ENCODE results near the gene PRDM1.

DNA sequence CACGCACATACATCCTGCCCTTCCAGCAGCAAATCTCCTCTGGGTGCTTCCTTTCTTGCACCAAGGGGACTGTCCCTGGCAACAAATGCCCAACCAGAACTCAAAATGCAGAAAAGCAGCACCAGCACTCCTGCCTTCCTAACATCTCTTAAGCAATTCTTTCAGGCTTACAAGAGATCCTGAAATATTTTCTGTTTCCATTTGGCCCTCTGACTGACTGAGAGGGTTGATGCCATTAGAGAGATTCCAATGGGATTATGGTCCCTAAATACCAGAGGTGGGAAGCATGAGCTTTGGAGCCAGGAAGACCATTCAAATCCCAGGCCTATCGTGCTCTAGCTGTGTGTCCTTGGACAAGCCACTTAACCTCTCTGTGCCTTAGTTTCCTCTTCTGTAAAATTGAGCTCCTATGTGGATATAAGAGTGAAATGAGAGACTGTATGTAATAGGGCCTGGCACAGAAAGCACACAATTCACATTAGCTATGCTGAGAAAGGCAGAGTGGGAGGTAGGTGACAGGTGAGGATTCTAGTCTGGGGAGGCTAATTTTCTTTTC lies 56.8 kb downstream of the PRDM1 start:
- TF ChIP-seq POLR2AphosphoS5 (IDR thresholded peaks at IDR 0.05), result no peak
- TF ChIP-seq, protein P1, sequence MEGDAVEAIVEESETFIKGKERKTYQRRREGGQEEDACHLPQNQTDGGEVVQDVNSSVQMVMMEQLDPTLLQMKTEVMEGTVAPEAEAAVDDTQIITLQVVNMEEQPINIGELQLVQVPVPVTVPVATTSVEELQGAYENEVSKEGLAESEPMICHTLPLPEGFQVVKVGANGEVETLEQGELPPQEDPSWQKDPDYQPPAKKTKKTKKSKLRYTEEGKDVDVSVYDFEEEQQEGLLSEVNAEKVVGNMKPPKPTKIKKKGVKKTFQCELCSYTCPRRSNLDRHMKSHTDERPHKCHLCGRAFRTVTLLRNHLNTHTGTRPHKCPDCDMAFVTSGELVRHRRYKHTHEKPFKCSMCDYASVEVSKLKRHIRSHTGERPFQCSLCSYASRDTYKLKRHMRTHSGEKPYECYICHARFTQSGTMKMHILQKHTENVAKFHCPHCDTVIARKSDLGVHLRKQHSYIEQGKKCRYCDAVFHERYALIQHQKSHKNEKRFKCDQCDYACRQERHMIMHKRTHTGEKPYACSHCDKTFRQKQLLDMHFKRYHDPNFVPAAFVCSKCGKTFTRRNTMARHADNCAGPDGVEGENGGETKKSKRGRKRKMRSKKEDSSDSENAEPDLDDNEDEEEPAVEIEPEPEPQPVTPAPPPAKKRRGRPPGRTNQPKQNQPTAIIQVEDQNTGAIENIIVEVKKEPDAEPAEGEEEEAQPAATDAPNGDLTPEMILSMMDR (IDR thresholded peaks at IDR 0.05), result no peak
- TF ChIP-seq POLR2A (IDR thresholded peaks at IDR 0.05), result no peak

Data from stomach (tissue), 4 donors.